Epidermal melanocyte (primary cell): ENCODE measurements around the gene CHST11.

Experiments
- DNase-seq: peaks from one replicate; pipeline ENCODE4 v3.0.0; 2011; ENCODE audit warnings: low spot score; ENCODE audit not compliant: insufficient read length

CHST11 gene

GRCh38 chr12:104627990-104628830, 171.5 kb downstream of the CHST11 start:
- DNase-seq = no peak

- DNase-seq = no peak
These were observed 172.0 kb downstream of the CHST11 start for GRCh38 chr12:104628831-104629135.

GRCh38 chr12:104630230-104630670, 173.5 kb downstream of the CHST11 start:
- no peak for DNase-seq

GRCh38 chr12:104631867-104632266, 175.1 kb downstream of the CHST11 start:
- DNase-seq = no peak

GRCh38 chr12:104632724-104633201, 176.0 kb downstream of the CHST11 start:
- DNase-seq = no peak

GRCh38 chr12:104634044-104634443, 177.3 kb downstream of the CHST11 start:
- no peak for DNase-seq

GRCh38 chr12:104634852-104635251, 178.1 kb downstream of the CHST11 start:
- DNase-seq = no peak

GRCh38 chr12:104635607-104636343, 179.0 kb downstream of the CHST11 start:
- DNase-seq = no peak

GRCh38 chr12:104636496-104636895, 179.7 kb downstream of the CHST11 start:
- no peak for DNase-seq

GRCh38 chr12:104637604-104638003, 180.9 kb downstream of the CHST11 start:
- no peak for DNase-seq

- no peak for DNase-seq
These were observed 181.6 kb downstream of the CHST11 start for GRCh38 chr12:104638218-104638850.

GRCh38 chr12:104638851-104639240, 182.1 kb downstream of the CHST11 start:
- no peak for DNase-seq

- DNase-seq = no peak
These were observed 184.2 kb downstream of the CHST11 start for GRCh38 chr12:104640956-104641355.

GRCh38 chr12:104641862-104642261, 185.1 kb downstream of the CHST11 start:
- no peak for DNase-seq

- no peak for DNase-seq
These were observed 186.5 kb downstream of the CHST11 start for GRCh38 chr12:104643093-104643818.

GRCh38 chr12:104643819-104644669, 187.3 kb downstream of the CHST11 start:
- DNase-seq = no peak

GRCh38 chr12:104648756-104649155, 192.0 kb downstream of the CHST11 start:
- no peak for DNase-seq

- DNase-seq = no peak
These were observed 192.6 kb downstream of the CHST11 start for GRCh38 chr12:104649217-104649824.

- no peak for DNase-seq
These were observed 193.2 kb downstream of the CHST11 start for GRCh38 chr12:104649921-104650320.

- DNase-seq = no peak
These were observed 193.8 kb downstream of the CHST11 start for GRCh38 chr12:104650541-104650940.
